ENCODE measurements around the gene TM2D3. TPM values are rescaled to one million over a fixed set of nuclear protein-coding genes. Genes with fewer than 3 reads are reported as not detected.

Gene TM2D3
- total RNA-seq, 1 donor from 2014 or later, result 50.7 TPM

- DNase-seq (ENCODE audit: low read depth, low spot score), result no peak
- Mint-ChIP-seq H3K27ac (ENCODE audit: unreplicated experiment) (no peak overlapping the region), H3K27me3 (ENCODE audit: low read depth) (no peaks in the 10 kb centered on the region), H3K4me1 (no peaks in the 10 kb centered on the region), H3K4me3 (no peak overlapping the region), H3K36me3 (ENCODE audit: low read depth) (peaks cover 32% of the 10 kb centered on the region), H3K9me3 (peaks cover 13% of the 10 kb centered on the region)
- TF ChIP-seq, protein P1, sequence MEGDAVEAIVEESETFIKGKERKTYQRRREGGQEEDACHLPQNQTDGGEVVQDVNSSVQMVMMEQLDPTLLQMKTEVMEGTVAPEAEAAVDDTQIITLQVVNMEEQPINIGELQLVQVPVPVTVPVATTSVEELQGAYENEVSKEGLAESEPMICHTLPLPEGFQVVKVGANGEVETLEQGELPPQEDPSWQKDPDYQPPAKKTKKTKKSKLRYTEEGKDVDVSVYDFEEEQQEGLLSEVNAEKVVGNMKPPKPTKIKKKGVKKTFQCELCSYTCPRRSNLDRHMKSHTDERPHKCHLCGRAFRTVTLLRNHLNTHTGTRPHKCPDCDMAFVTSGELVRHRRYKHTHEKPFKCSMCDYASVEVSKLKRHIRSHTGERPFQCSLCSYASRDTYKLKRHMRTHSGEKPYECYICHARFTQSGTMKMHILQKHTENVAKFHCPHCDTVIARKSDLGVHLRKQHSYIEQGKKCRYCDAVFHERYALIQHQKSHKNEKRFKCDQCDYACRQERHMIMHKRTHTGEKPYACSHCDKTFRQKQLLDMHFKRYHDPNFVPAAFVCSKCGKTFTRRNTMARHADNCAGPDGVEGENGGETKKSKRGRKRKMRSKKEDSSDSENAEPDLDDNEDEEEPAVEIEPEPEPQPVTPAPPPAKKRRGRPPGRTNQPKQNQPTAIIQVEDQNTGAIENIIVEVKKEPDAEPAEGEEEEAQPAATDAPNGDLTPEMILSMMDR (conservative IDR thresholded peaks at IDR 0.05), result no peak
These were observed 27.0 kb downstream of the TM2D3 start for GRCh38 chr15:101625184-101625583.

DNA sequence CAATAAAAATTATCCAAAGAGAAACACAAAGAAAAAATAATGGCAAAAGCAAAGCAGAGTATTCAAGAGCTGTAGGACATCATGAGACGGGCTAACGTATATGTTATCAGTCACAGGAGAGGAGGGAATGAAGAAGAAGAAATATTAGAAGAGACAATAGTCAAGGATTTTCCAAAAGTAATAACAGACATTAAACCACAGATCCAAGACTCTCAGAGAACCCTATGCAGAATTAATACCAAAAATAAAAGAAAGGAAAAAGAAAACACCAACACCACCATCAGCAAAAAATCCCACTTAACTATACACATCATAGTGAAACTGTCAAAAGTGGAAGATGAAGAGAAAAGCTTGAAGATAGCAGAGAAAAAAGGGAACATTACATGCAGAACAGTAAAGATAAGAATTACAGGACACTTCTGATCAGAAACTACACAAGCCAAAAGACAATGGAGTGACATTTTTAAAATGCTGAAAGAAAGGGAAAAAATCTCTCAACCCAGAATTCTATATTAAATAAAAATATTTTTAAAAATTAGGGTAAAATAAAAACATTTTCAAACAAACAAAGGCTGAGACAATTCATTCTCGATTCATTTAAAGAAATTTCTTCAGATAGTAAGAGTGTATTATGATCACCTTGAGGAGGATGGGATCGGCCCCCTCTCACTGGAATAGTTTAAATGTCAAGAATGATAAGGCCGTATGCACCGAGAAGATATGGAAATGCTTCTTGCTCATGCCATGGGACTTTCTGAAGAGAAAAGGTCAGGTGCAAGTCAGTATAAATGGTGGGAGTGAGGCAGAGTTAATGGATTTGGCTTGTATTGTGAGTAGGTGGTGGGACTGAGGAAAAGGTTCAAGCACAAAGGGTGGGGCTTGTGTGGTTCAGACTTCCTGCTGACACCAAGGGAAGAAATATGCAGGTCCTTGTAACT is 28.5 kb downstream of the TM2D3 start:
- DNase-seq (ENCODE audit: low read depth, low spot score), result no peak
- peaks cover 2% of the 10 kb centered on the region for H3K4me1 Mint-ChIP-seq
- TF ChIP-seq, protein P1 (conservative IDR thresholded peaks at IDR 0.05), result no peak
- no peak overlapping the region for H3K27ac Mint-ChIP-seq (ENCODE audit: unreplicated experiment)
- H3K36me3 Mint-ChIP-seq (ENCODE audit: low read depth), result peaks cover 32% of the 10 kb centered on the region
- peaks cover 13% of the 10 kb centered on the region for H3K9me3 Mint-ChIP-seq
- no peaks in the 10 kb centered on the region for H3K27me3 Mint-ChIP-seq (ENCODE audit: low read depth)
- H3K4me3 Mint-ChIP-seq, result no peak overlapping the region

DNA sequence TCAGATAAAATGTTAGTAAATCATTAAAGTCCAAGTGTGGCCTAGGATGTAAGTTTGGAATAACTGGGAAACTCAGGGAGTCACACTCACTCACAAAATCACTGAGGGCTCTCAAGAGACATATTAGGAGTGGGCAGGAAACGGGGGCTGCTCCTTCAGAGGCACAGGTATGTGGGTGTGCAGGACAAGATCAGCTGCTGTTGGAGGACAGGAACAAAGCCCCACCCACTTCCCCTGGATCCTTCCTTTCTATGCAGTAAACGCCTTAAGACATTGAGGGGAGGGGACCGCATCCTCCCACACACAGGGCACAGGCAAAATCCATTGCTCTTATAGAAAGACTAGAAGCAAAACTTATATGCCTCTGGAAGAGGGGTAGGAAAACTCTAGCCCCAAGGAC is 30.2 kb downstream of the TM2D3 start:
- TF ChIP-seq, protein P1 (conservative IDR thresholded peaks at IDR 0.05), result no peak
- no peaks in the 10 kb centered on the region for H3K27me3 Mint-ChIP-seq (ENCODE audit: low read depth)
- no peak for DNase-seq (ENCODE audit: low read depth, low spot score)
- H3K27ac Mint-ChIP-seq (ENCODE audit: unreplicated experiment), result no peak overlapping the region
- H3K4me3 Mint-ChIP-seq, result no peak overlapping the region
- peaks cover 9% of the 10 kb centered on the region for H3K4me1 Mint-ChIP-seq
- peaks cover 32% of the 10 kb centered on the region for H3K36me3 Mint-ChIP-seq (ENCODE audit: low read depth)
- H3K9me3 Mint-ChIP-seq, result peaks cover 13% of the 10 kb centered on the region

DNA sequence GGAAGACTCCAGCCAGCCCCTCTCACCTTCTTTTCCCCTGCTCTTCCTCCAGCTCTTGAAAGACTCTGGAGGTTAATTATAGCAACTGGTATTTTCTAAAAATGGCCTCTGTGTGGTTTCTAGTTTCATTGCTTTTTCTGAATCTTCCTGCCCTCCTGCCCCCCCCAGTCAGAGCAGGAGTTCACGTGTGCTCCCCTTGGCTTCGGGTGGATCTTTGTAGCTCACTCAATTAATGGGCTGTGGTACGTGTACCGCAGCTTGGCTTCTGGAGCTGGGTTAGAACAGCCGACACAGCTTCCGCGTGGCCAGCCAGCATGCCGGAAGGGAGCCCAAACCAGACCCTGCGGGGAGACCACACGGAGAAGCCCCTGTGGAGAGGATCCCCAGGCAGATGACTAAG is 31.5 kb downstream of the TM2D3 start:
- Mint-ChIP-seq H3K27ac (ENCODE audit: unreplicated experiment) (no peak overlapping the region), H3K27me3 (ENCODE audit: low read depth) (no peaks in the 10 kb centered on the region), H3K4me3 (no peak overlapping the region), H3K9me3 (peaks cover 11% of the 10 kb centered on the region), H3K4me1 (peaks cover 22% of the 10 kb centered on the region), H3K36me3 (ENCODE audit: low read depth) (peaks cover 25% of the 10 kb centered on the region)
- TF ChIP-seq, protein P1 (conservative IDR thresholded peaks at IDR 0.05), result no peak
- no peak for DNase-seq (ENCODE audit: low read depth, low spot score)

DNA sequence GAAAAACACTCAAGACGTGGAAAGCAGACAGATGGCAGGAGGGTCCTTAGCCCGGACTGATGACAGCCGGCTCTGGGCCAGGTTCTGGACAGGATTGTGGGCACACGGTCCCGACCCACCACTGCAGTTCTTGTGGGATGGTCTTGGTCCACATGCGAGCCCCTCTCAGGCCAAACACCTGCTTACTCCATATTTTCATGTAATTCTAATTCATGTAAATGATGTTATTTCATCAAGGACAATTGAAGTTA is 32.6 kb downstream of the TM2D3 start:
- no peak for DNase-seq (ENCODE audit: low read depth, low spot score)
- Mint-ChIP-seq H3K4me1 (peaks cover 31% of the 10 kb centered on the region), H3K27ac (ENCODE audit: unreplicated experiment) (no peak overlapping the region), H3K27me3 (ENCODE audit: low read depth) (no peaks in the 10 kb centered on the region), H3K36me3 (ENCODE audit: low read depth) (peaks cover 20% of the 10 kb centered on the region), H3K4me3 (no peak overlapping the region), H3K9me3 (peaks cover 11% of the 10 kb centered on the region)
- TF ChIP-seq, protein P1 (conservative IDR thresholded peaks at IDR 0.05), result no peak

All from neural crest cell (in vitro differentiated cells).